H1 (cell line): ENCODE data around the gene CBL. TPM values are rescaled to one million over a fixed set of nuclear protein-coding genes. Genes with fewer than 3 reads are reported as not detected.

Experiments used
- CTCF ChIA-PET: fragments of 300-600 bp; sonication (Branson Sonifier 250); formaldehyde crosslinking; loops from one replicate; lab custom pipeline; 2021; ENCODE audit not compliant: partially characterized antibody; lab: Charles Lee
- POLR2A ChIA-PET: fragments of 300-600 bp; sonication (Branson Sonifier 250); formaldehyde crosslinking; loops from one replicate; lab custom pipeline; 2021; ENCODE audit warnings: inconsistent platforms; ENCODE audit not compliant: partially characterized antibody; lab: Charles Lee
- DNase-seq, 2 experiments: peaks; one replicate each; pipeline versions ENCODE4 v3.0.0 to v3.0.0-alpha.2; 2010 to 2022; ENCODE audit warnings: low spot score in 2 of 2, low read depth in 1 of 2, mixed read lengths in 1 of 2
- FAIRE-seq: peaks from 2 replicates; lab custom pipeline; 2011; peaks lifted over from hg19 to GRCh38; lab: Jason Lieb, UNC
- H2AFZ ChIP-seq: 2 replicates; pipeline ENCODE4 v1.8.1; 2012; ENCODE audit warnings: low read length, inconsistent platforms
- H2AK5ac ChIP-seq: 2 replicates; pipeline ENCODE4 v1.6.1; 2013; ENCODE audit warnings: low read depth, low read length
- H2BK120ac ChIP-seq: replicated peaks from 2 replicates; pipeline ENCODE3; 2013; ENCODE audit warnings: low read depth, low read length, inconsistent platforms
- H2BK12ac ChIP-seq: 2 replicates; pipeline ENCODE4 v1.6.1; 2013; ENCODE audit warnings: low read depth, low read length
- H2BK15ac ChIP-seq: 2 replicates; pipeline ENCODE4 v1.6.1; 2013; ENCODE audit warnings: low read length
- H2BK20ac ChIP-seq: 2 replicates; pipeline ENCODE4 v1.6.1; 2013; ENCODE audit warnings: low read length
- H2BK5ac ChIP-seq: 2 replicates; pipeline ENCODE4 v1.6.1; 2013; ENCODE audit warnings: low read depth, low read length
- H3K14ac ChIP-seq: 2 replicates; pipeline ENCODE4 v1.6.1; 2013; ENCODE audit warnings: inconsistent platforms; ENCODE audit not compliant: insufficient read length
- H3K18ac ChIP-seq: 2 replicates; pipeline ENCODE4 v1.6.1; 2013; ENCODE audit warnings: low read length; ENCODE audit errors: extremely low read depth
- H3K23ac ChIP-seq: 2 replicates; pipeline ENCODE4 v1.6.1; 2013; ENCODE audit warnings: inconsistent platforms; ENCODE audit not compliant: insufficient read length
- H3K23me2 ChIP-seq: 2 replicates; pipeline ENCODE4 v1.6.1; 2013; ENCODE audit warnings: low read depth, low read length
- H3K27ac ChIP-seq: 2 replicates; pipeline ENCODE4 v1.6.1; 2011; ENCODE audit warnings: low read depth, low read length, inconsistent platforms
- H3K27me3 ChIP-seq, 4 experiments: replicated peaks in 1 of 4; 1 replicate in 1 of 4; 2 replicates in 3 of 4; pipeline versions ENCODE4 v1.6.1 to v1.8.1; 2011 to 2013; ENCODE audit warnings: low read length in 3 of 4, mild to moderate bottlenecking in 3 of 4, inconsistent platforms in 2 of 4, mixed read lengths in 2 of 4, moderate library complexity in 1 of 4; ENCODE audit not compliant: control insufficient read depth in 3 of 4, insufficient read depth in 3 of 4; ENCODE audit errors: extremely low read depth in 1 of 4
- H3K36me3 ChIP-seq, 4 experiments: 2 replicates each; pipeline versions ENCODE4 v1.6.1 to v1.8.1; 2011 to 2013; ENCODE audit warnings: mild to moderate bottlenecking in 4 of 4, low read length in 3 of 4, moderate library complexity in 2 of 4, control low read depth in 1 of 4, inconsistent platforms in 1 of 4; ENCODE audit not compliant: insufficient read depth in 4 of 4, control insufficient read depth in 2 of 4
- H3K4ac ChIP-seq: replicated peaks from 2 replicates; pipeline ENCODE3; 2013; ENCODE audit warnings: low read length, low read depth, mixed read lengths, inconsistent platforms; ENCODE audit not compliant: insufficient read length
- H3K4me1 ChIP-seq, 4 experiments: replicated peaks in 1 of 4; 1 replicate in 1 of 4; 2 replicates in 3 of 4; pipeline versions ENCODE4 v1.6.1 to v1.8.1; 2011 to 2013; ENCODE audit warnings: low read length in 3 of 4, inconsistent platforms in 2 of 4, mixed read lengths in 1 of 4; ENCODE audit not compliant: insufficient read depth in 4 of 4, control insufficient read depth in 3 of 4
- H3K4me2 ChIP-seq, 2 experiments: 2 replicates each; pipeline versions ENCODE4 v1.6.1 to v1.8.1; 2011 to 2013; ENCODE audit warnings: low read depth in 2 of 2, low read length in 2 of 2, control low read depth in 1 of 2, inconsistent platforms in 1 of 2, mild to moderate bottlenecking in 1 of 2; ENCODE audit not compliant: insufficient read depth in 1 of 2
- H3K4me3 ChIP-seq, 4 experiments: fragments of 200-600, 300-600 bp in 1 of 4; sonication (generic), shearing (Covaris generic), sonication (Bioruptor Twin) in 1 of 4; 2 replicates each; pipeline versions ENCODE4 v1.5.1 to v1.8.1; 2011 to 2016; ENCODE audit warnings: low read length in 4 of 4, low read depth in 3 of 4, control low read depth in 2 of 4, inconsistent platforms in 2 of 4, mild to moderate bottlenecking in 2 of 4, mixed read lengths in 1 of 4, moderate library complexity in 1 of 4; ENCODE audit not compliant: insufficient read depth in 2 of 4; ENCODE audit errors: extremely low read depth in 1 of 4
- H3K56ac ChIP-seq: replicated peaks from 2 replicates; pipeline ENCODE3; 2013; ENCODE audit warnings: low read depth, mild to moderate bottlenecking, mixed read lengths, low read length, inconsistent platforms; ENCODE audit not compliant: insufficient read length
- H3K79me1 ChIP-seq: 2 replicates; pipeline ENCODE4 v1.6.1; 2013; ENCODE audit warnings: low read depth, low read length, control low read depth
- H3K79me2 ChIP-seq, 2 experiments: 2 replicates each; pipeline versions ENCODE4 v1.6.1 to v1.8.1; 2012 to 2013; ENCODE audit warnings: low read length in 2 of 2, mild to moderate bottlenecking in 2 of 2, inconsistent platforms in 1 of 2; ENCODE audit not compliant: insufficient read depth in 2 of 2, control insufficient read depth in 1 of 2
- H3K9ac ChIP-seq, 4 experiments: replicated peaks in 1 of 4; 1 replicate in 1 of 4; 2 replicates in 3 of 4; pipeline versions ENCODE4 v1.6.1 to v1.8.1; 2011 to 2013; ENCODE audit warnings: low read depth in 3 of 4, low read length in 3 of 4, control low read depth in 2 of 4, mild to moderate bottlenecking in 2 of 4, moderate library complexity in 2 of 4, inconsistent platforms in 1 of 4; ENCODE audit errors: extremely low read depth in 1 of 4
- H3K9me3 ChIP-seq, 2 experiments: 2 replicates each; pipeline versions ENCODE4 v1.6.1 to v1.8.1; 2012 to 2013; ENCODE audit warnings: mild to moderate bottlenecking in 2 of 2, moderate library complexity in 2 of 2, control low read depth in 1 of 2, inconsistent platforms in 1 of 2, low read depth in 1 of 2, low read length in 1 of 2, mixed read lengths in 1 of 2; ENCODE audit not compliant: insufficient read depth in 2 of 2
- H4K20me1 ChIP-seq, 2 experiments: replicated peaks in 1 of 2; 2 replicates each; pipeline versions ENCODE3 to v1.8.1; 2011 to 2013; ENCODE audit warnings: inconsistent platforms in 2 of 2, low read length in 2 of 2, mild to moderate bottlenecking in 1 of 2; ENCODE audit not compliant: insufficient read depth in 2 of 2, control insufficient read depth in 1 of 2
- H4K5ac ChIP-seq: 2 replicates; pipeline ENCODE4 v1.6.1; 2013; ENCODE audit warnings: low read length, low read depth, mixed read lengths, inconsistent platforms; ENCODE audit not compliant: insufficient read length
- H4K8ac ChIP-seq: 2 replicates; pipeline ENCODE4 v1.8.0; 2013; ENCODE audit warnings: mild to moderate bottlenecking, moderate library complexity, low read length, inconsistent platforms; ENCODE audit not compliant: insufficient read depth; ENCODE audit errors: extremely low read depth
- H4K91ac ChIP-seq: replicated peaks from 2 replicates; pipeline ENCODE3; 2013; ENCODE audit warnings: low read length, mixed read lengths, inconsistent platforms; ENCODE audit not compliant: insufficient read length
- POU5F1 ChIP-seq: IDR thresholded peaks from 2 replicates; pipeline ENCODE4 v1.6.1; 2011; ENCODE audit warnings: low read depth, mild to moderate bottlenecking, low read length, moderate library complexity
- RNF2 ChIP-seq: fragments of 200-900, 300-1000 bp; sonication (generic); IDR thresholded peaks from 2 replicates; pipeline ENCODE4 v1.7.1; 2016; ENCODE audit warnings: borderline replicate concordance, low read depth, mild to moderate bottlenecking, antibody characterized with exemption, low read length; ENCODE audit not compliant: poor library complexity, severe bottlenecking; ENCODE audit errors: missing control alignments
- SP4 ChIP-seq: IDR thresholded peaks from 2 replicates; pipeline ENCODE4 v1.6.1; 2012; ENCODE audit warnings: low read length, inconsistent platforms
- WGBS, 2 experiments: shearing (Covaris generic) in 1 of 2; methylation state at CpG; one replicate each; pipeline versions ENCODE4 v1.1.6 to v1.1.7; 2013 to 2015; ENCODE audit warnings: low lambda C conversion rate in 2 of 2, mixed read lengths in 2 of 2, inconsistent platforms in 1 of 2, low coverage in 1 of 2, missing lambda C conversion rate in 1 of 2; ENCODE audit not compliant: insufficient replicate concordance in 2 of 2, insufficient coverage in 1 of 2, insufficient read length in 1 of 2; ENCODE audit errors: extremely low coverage in 1 of 2, missing lambda C conversion rate in 1 of 2; 5-methylcytosine and 5-hydroxymethylcytosine counted together
- polyA plus RNA-seq, 7 experiments: library from polyadenylated mRNA; depleted of rRNA in 3 of 7; stranded (reverse) in 5 of 7; unstranded in 2 of 7; fragments of >200 nt in 5 of 7; fragments of 200-250 nt in 2 of 7; gene quantifications; 1 replicate in 5 of 7; 2 replicates in 1 of 7; 4 replicates in 1 of 7; pipeline versions ENCODE4 v1.2.1 to v1.2.3, GENCODE V29; 2011 to 2013; ENCODE audit warnings: missing spikeins in 2 of 7, mixed read lengths in 2 of 7
- total RNA-seq: library from RNA; stranded (reverse); fragmentation: NEBNext Ultra II Directional; extraction: Animal tissue kit (Norgen Biotek cat#: 25700); gene quantifications from 2 replicates; pipeline ENCODE4 v1.2.1, GENCODE V29; 2021

The CBL gene
- total and polyA plus RNA-seq, 2 of the 8 experiments (the other 6 are each of a cell fraction or from before 2014, with no cell fraction given) = 23.1 to 57.8 TPM

GRCh38 chr11:119188887-119189286 is 17.3 kb upstream of the CBL start:
- Histone ChIP-seq H4K20me1 (no peaks in the 10 kb centered on the region), H2BK120ac (no peak overlapping the region), H3K14ac (no peak overlapping the region), H3K4me3 (no peak overlapping the region), H2AK5ac (no peak overlapping the region), H3K79me1 (no peaks in the 10 kb centered on the region), H3K4me1 (no peaks in the 10 kb centered on the region; a peak in 1 of 7 replicates), H3K27me3 (no peaks in the 10 kb centered on the region), H2BK20ac (no peak overlapping the region), H2BK5ac (no peak overlapping the region), H4K5ac (no peak overlapping the region), H4K91ac (no peak overlapping the region), H3K56ac (no peak overlapping the region), H3K18ac (no peak overlapping the region), H2BK12ac (no peak overlapping the region), H3K79me2 (no peaks in the 10 kb centered on the region), H3K23me2 (no peaks in the 10 kb centered on the region), H2BK15ac (no peak overlapping the region), H3K27ac (no peak overlapping the region), H3K9me3 (no peaks in the 10 kb centered on the region), H3K36me3 (no peaks in the 10 kb centered on the region), H3K4me2 (no peak overlapping the region), H3K9ac (no peak overlapping the region), H3K4ac (no peak overlapping the region), H2AFZ (no peak overlapping the region), H3K23ac (no peak overlapping the region), H4K8ac (no peak overlapping the region)
- DNase-seq (no peak), FAIRE-seq (no peak)
- POLR2A ChIA-PET = interaction anchor here (1.2 to 1.7 kb wide), 3 partner anchors 7 to 95 kb away, joined by 3 to 4 read pairs (median 4); no protein-coding TSS in a partner anchor
- WGBS, 2 experiments = 93% methylated on average over 8 of the region's 8 CpGs; no CpG with 5 or more reads in 1 of the 2 experiments
- no peak for TF ChIP-seq SP4
- no peak for TF ChIP-seq POU5F1
- no peak for TF ChIP-seq RNF2
- CTCF ChIA-PET = interaction anchor here (0.9 to 20.1 kb wide), 6 partner anchors 13 to 149 kb away, joined by 3 to 367 read pairs (median 5); partner anchors contain the start of genes ABCG4 and NLRX1
